NOMO-1 treated with dmso at 0.1 percent for 144 hours (cell line): ENCODE data around the gene COBL.
"Not testable (repeated sequence)": the region's sequence is repeated elsewhere in the genome, so short reads cannot be mapped to it uniquely, and the experiment has no call there.

Experiments used
- DNase-seq: peaks from one replicate; lab custom pipeline; 2025; ENCODE audit not compliant: unreplicated experiment; lab: John Stamatoyannopoulos, UW

Gene COBL

GRCh38 chr7:51210766-51211165 is 105.8 kb downstream of the COBL start:
- DNase-seq, result no peak

DNA sequence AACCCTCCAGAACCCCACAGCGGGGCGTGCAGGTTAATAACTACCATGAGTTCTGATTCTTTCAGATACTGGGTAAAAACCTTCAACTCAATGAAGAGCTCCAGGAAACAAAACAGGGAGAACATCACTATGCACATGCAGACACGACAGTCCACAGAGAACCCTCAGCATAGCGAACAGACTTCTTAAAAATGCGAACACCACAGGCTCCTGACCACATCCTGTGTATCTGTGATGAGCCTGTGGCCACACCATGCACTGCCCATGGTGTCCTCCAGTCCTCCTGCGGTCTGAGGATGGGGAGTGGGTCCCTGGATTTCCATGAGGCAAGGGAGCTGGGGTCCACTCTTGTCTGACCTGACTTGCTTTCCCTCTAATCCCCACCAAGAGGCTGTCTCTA is 107.2 kb downstream of the COBL start:
- DNase-seq, result no peak

DNA sequence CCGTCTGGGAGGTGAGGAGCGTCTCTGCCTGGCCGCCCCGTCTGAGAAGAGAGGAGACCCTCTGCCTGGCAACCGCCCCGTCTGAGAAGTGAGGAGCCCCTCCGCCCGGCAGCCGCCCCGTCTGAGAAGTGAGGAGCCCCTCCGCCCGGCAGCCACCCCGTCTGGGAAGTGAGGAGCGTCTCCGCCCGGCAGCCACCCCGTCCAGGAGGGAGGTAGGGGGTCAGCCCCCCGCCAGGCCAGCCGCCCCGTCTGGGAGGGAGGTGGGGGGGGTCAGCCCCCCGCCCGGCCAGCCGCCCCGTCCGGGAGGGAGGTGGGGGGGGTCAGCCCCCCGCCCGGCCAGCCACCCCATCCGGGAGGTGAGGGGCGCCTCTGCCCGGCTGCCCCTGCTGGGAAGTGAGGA is 108.5 kb downstream of the COBL start:
- not testable (repeated sequence) for DNase-seq

- no peak for DNase-seq
Measured at GRCh38 chr7:51198654-51199053, 118.0 kb downstream of the COBL start.

DNA sequence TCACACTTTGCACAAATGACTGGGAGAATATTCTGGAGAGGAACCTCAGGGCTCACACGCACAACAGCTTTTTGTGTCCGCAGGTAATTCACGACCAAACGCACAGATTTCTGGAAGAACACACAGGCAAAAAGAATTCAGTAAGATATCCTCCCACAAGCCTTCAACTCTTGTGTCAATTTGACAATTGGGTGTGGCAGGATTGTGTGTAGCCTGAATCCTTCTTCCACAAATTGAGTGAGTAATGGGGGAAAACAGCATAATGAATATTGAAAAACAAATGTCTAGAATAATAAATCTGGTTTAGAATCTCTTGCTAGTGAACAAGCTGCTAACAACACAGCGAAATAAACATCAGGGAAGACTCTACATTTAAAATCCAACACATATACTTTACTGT is 125.6 kb downstream of the COBL start:
- no peak for DNase-seq

DNA sequence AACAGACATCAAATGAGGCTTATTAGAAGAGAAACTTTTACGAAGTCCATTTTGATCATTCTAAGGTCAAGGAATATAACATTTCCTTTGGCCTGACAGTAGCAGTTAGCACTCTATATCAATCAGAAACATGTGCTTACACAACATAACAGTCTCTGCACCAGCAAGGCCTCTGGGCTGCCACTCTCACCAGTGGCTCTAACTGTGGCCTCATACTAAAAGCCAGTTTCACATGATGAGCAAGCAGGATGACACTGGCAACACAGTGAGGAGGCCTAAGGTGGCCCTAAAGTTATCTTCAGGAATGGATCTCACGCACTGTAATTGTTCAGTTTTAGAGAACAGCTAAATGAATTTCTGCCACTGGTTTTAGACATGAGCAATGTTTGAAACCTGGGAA is 126.8 kb downstream of the COBL start:
- no peak for DNase-seq

DNA sequence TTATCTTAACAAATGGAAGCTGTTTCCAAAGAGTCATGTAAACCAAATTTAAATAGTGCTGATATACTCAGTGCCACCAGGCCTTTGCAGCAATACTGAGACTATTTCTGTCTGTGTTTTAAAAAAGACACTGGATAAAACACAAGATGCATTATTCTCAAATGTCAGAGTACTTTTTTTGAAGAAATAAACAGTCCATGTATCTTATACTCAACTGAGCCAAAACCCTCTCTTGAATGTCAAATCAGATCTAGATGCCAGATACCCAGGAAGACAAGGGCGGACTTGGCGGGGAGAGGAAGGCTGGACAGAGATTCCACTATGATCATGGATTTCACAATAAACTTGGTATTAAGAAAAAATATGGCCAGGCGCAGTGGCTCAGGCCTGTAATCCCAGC is 127.6 kb downstream of the COBL start:
- no peak for DNase-seq

DNA sequence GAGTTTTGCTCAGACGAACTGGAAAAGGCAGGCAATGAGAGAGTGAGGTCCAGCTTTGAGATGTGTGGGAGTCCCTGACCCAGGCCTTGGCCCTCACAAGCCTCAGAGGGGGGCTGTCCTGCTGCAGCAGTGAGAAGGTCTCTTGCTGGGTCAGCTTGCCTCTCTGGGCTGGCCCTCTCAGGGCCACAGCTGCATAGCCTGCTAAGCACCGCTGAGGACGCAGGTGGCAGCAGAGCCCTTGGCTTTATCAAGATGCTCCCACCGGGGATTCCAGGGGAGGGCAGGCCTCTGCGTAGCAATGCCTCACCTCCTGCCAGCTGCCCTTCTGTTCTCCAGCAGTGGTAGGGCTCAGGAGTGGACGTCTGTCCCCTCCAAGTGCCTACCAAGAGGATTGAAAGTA is 128.7 kb downstream of the COBL start:
- DNase-seq, result no peak

- DNase-seq, result no peak
Measured at GRCh38 chr7:51186531-51186930, 130.1 kb downstream of the COBL start.

GRCh38 chr7:51182636-51183166 is 133.9 kb downstream of the COBL start:
- no peak for DNase-seq

DNA sequence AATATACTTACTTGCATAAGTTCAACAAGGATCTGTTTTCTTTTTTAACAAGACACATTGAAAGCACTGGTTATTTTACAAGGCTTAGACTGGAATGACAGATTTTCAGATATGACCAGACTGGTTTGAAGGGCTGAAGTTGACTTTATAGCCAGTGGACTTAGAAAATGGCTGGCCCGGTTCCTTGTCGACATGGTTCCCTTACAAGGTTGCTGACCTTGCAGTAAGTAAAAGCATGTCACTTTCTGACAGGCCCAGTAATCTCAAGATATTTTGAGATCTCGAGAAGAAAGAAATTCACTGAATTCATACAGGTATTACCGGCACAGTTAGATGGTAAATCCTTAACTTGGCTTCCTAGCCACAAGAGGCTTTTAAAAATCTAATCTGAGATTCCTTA is 136.5 kb downstream of the COBL start:
- DNase-seq, result no peak

- DNase-seq, result no peak
Measured at GRCh38 chr7:51175992-51176388, 140.6 kb downstream of the COBL start.

DNA sequence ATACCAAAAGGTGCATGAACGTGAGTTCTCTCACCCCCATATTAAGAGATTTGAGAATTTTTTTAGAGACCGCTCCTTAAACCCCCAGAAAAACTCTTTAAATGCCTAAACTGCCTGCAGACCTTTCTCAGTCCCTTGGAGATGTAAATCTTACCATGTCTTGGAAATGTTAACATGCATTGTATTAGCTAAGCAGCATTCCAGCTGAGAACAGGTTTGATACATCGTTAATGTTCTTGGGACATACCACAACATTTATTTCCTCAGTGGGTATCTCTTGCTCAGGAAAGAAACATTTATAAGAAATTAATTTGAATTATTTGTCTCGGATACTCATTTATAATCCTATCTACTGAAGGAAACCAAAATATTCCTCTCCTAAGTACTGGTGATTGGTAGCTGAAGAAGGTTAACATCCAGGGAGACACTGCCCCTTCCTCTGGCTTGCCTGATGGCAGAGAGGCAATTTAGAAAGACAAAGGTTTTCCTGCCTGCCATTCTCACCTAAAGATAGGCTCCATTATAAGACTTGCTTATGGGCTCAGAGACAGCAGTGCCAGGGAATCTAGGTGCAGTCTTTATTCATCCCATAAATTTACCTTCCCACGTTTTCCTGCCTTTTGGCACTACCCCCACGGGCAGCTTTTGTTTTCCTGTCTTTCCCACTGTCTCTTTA is 141.2 kb downstream of the COBL start:
- no peak for DNase-seq

- DNase-seq, result no peak
Measured at GRCh38 chr7:51165337-51165736, 151.3 kb downstream of the COBL start.

DNA sequence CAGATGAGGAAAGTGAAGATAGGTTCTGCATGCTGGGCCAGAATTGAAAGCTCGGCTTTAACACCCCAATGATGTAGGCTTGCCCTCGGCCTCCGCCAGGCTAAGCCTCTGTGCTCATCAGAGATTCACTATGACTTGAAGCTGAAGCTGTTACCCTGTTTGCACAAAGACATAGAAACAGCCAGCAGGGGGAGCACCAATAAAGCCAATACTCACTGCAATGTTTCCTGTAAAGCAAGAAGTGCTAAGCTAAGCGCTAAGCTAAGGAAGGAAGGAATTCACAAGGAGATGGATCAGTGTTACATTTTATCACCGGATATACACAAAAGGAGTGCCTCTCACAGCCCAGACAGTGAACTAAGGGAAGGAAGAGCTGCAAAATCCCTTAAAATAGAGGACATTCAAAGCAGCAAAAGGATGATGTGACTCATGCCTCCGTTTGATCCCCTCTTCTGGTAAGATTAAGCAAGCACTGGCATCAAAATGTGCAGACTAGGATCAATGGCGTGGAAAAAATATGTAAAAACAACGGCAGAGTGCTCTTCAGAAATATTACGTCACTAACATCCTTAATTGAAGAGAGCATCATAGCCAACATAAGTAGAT is 153.8 kb downstream of the COBL start:
- DNase-seq, result peak; percentile 8

DNA sequence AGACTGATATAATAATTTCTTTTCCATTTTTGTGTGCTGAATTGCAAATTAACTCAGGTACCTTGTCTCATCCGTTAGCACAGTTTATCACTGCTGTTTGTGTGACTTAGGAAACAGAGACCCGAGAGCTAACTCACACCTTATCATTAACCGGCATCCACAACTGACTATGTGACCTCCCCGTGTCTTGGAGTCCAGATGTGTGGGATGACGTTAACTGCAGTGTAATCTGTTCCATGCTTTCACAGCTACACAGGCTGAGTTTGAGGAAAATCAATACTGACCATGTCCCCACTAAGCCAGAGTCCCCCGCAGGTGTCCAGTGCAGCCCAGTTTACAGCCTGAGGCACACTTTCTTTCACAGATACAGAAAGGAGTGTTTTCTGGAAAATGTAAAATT is 154.7 kb downstream of the COBL start:
- no peak for DNase-seq

GRCh38 chr7:51160990-51161615 is 155.5 kb downstream of the COBL start:
- no peak for DNase-seq

DNA sequence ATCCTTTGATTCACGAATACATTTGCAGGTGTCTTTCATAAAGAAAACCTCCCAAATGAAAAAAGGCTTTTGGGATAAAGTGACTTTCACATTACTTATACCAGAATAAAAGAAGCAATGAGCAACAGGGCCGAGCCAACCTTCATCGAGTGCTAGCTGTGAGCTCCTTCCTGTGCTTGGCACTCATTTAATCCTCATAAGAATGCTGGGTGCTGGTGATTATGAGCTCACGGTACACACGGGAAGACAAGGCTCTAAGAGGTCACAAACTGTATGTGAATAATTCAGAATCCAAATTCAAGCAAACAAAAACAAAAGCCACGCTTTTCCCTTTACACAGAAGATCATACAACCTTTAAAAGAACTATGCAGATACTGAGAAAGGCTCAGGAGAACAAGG is 156.2 kb downstream of the COBL start:
- DNase-seq, result no peak

GRCh38 chr7:51158742-51159445 is 157.7 kb downstream of the COBL start:
- DNase-seq, result no peak

DNA sequence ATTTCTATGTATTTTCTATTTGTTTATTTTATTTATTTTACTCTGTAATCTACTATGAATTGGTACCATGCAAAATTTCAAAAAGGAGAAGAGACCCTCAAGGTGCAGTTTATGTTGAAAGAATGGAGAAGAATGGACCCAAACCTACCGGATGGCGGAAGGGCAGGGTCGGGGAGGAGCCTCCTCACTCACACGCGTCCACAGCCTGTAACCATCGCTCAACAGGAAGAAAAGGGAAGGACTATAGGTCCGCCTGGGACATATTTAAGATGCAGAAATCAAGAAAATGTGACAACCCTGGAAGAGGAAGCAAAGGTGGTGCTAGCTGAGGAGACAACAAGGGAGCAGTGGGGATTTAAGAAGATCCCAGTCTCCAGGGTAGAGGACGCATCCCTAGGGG is 158.4 kb downstream of the COBL start:
- DNase-seq, result no peak

- no peak for DNase-seq
Measured at GRCh38 chr7:51154201-51154600, 162.4 kb downstream of the COBL start.

DNA sequence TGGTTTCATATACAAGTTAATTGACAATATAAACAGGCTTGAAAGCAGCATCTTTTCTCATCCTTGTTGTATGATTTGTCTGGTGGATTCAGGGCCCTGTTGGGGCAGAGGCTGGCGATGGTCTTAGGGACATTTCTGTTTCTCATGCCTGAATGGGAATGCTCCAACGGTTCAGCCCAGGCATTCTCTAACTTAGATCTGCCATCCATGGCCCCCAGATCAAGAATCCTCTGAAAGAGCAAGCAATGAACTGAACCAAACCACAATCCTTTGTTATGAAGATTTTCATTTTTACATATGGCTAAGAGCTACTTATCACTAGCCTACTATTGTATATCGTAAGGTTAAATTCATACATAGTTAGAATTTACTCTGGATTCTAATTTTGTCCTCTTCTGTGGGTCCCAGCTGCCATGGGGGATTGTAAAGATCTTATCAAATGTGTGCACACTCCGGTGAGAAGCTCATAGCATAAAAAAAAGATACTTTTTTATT is 163.9 kb downstream of the COBL start:
- no peak for DNase-seq
